Memory B cell (primary cell): Measurements from ENCODE around the gene SF3B2.
A peak's percentile ranks its signal among the peaks of the same experiment; 100 is the strongest.
"Not testable (repeated sequence)": the region's sequence is repeated elsewhere in the genome, so short reads cannot be mapped to it uniquely, and the experiment has no call there.

Experiments
- ATAC-seq: fragments of 150-1000 bp; cut with Tn5 transposase; 2 replicates; pipeline ENCODE4 v1.10.0; 2021; ENCODE audit warnings: low read depth, mild to moderate bottlenecking, moderate library complexity
- DNase-seq, 2 donors: peaks; one replicate each; pipeline ENCODE4 v3.0.0; 2022; ENCODE audit warnings: low spot score in 2 of 2
- H3K27ac Mint-ChIP-seq: one replicate; pipeline ENCODE4 v1.8.0; 2022; ENCODE audit warnings: mild to moderate bottlenecking, moderate library complexity, mixed read lengths
- H3K27me3 Mint-ChIP-seq: one replicate; pipeline ENCODE4 v1.8.0; 2022; ENCODE audit warnings: mixed read lengths
- H3K36me3 Mint-ChIP-seq: one replicate; pipeline ENCODE4 v1.8.0; 2022; ENCODE audit warnings: mild to moderate bottlenecking, mixed read lengths
- H3K4me1 Mint-ChIP-seq: one replicate; pipeline ENCODE4 v1.8.0; 2022; ENCODE audit warnings: mixed read lengths
- H3K4me3 Mint-ChIP-seq: one replicate; pipeline ENCODE4 v1.8.0; 2022; ENCODE audit warnings: mild to moderate bottlenecking, moderate library complexity, mixed read lengths
- H3K9me3 Mint-ChIP-seq: one replicate; pipeline ENCODE4 v1.8.0; 2022; ENCODE audit warnings: mixed read lengths

SF3B2 gene

DNA sequence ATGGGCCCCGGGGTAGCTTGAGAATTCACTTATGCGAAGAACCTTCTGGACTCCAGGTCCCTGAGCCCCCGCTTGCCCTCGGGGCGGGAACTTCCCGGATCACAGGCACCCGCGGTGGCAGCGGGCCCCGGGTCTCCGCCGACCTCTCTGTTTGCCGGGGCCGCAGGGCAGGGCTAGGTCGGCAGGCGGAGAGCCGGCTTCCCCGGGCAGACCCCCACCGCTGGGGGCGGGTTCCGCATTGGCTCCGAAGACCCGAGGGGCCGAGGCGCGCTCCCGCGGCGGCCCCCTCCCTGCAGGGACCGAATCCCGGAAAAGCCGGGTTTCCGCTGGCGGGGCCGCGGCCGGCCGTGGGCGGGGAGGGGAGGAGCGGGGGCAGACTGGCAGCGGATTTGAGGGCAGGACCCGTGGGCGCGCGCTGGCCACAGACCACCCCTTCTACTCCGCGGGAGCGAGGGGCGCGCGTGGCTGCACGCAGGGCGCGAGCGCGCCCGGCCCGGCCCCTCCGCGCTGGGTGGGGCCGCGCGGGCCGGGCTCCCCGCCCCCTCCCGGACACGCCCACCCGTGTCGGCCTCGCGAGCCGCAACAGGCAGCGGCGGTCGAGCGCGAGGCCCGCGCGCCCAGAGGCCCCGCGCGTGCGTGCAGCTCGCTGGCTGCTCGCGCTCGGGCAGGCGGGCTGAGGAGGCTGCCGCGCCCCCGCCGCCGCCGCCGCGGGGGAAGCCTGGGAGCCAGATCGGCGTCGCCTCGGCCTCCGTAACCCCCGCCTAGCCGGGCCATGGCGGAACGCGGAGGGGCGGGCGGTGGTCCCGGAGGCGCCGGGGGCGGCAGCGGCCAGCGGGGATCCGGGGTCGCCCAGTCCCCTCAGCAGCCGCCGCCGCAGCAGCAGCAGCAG lies 17.8 kb downstream of the SF3B2 start, which contains the start of gene PACS1:
PACS1 (plus strand) TSS at position 558 of the 889 bp plus-strand sequence; CDS start at position 773, 215 bp downstream.
- Mint-ChIP-seq H3K4me3 (peak within 1 kb of the TSS; percentile 96), H3K36me3 (peaks cover 33% of the 10 kb centered on the region), H3K9me3 (no peaks in the 10 kb centered on the region), H3K4me1 (peaks cover 50% of the 10 kb centered on the region), H3K27me3 (no peaks in the 10 kb centered on the region), H3K27ac (peak within 1 kb of the TSS; percentile 96)
- ATAC-seq: peak; percentile 76
- DNase-seq: peak; percentile 73 to 75

DNA sequence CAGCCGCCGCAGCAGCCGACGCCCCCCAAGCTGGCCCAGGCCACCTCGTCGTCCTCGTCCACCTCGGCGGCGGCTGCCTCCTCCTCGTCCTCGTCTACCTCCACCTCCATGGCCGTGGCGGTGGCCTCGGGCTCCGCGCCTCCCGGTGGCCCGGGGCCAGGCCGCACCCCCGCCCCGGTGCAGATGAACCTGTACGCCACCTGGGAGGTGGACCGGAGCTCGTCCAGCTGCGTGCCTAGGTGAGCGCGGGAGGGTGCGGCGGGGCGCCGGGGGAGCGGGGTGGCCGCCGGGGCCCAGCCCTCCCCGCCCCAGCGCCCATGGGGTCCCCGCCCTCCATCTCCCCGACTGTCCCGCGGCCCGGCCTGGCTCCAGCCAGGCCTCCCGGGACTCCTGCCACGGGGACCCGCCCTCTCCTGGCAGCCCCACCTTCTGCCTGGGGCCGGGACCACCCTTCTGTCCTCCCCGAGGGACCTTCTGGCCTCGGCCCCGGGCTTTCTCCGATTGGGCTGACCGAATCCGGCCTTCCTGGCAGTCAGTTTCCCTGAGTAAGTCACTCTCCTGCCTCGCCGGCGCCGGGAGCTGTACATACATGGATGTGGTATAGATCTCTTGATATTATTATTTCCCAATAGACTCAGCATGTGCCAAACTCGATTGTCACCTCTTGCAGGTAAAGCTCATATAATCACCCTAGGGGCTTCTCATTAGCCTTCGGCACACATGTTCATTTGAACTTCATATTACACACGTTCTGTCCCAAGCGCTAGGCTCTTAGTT lies 18.6 kb downstream of the SF3B2 start:
- Mint-ChIP-seq H3K9me3 (no peaks in the 10 kb centered on the region), H3K36me3 (peaks cover 29% of the 10 kb centered on the region), H3K4me1 (peaks cover 50% of the 10 kb centered on the region), H3K27ac (peak overlapping the region; percentile 96), H3K4me3 (peak overlapping the region; percentile 96), H3K27me3 (no peaks in the 10 kb centered on the region)
- DNase-seq (no peak), ATAC-seq (no peak)

- H3K4me3 Mint-ChIP-seq: peak overlapping the region; percentile 96
- peaks cover 28% of the 10 kb centered on the region for H3K36me3 Mint-ChIP-seq
- no peak for DNase-seq
- peak overlapping the region; percentile 96 for H3K27ac Mint-ChIP-seq
- no peak for ATAC-seq
- H3K4me1 Mint-ChIP-seq: peaks cover 50% of the 10 kb centered on the region
- H3K9me3 Mint-ChIP-seq: no peaks in the 10 kb centered on the region
- no peaks in the 10 kb centered on the region for H3K27me3 Mint-ChIP-seq
These were observed 19.2 kb downstream of the SF3B2 start for GRCh38 chr11:66071381-66071801.

DNA sequence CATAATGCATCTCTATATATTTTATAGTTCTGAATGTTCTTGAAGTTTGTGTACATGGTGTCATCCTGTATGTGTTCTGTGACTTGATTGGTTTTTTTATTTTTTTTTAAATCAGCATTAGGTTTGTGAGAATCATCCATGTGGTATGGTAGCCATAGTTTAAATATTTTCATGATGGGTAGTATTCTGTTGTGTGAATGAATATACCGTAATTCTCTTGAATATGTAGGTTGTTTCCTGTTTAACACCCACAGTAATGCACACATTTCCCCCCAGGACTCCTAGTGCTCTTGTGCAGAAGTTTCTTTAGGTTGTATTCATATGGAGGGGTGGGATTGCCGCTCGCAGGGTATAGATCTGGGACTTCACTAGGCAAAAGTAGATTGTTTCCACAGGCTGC lies 19.9 kb downstream of the SF3B2 start:
- DNase-seq: no peak
- H3K4me1 Mint-ChIP-seq: peaks cover 48% of the 10 kb centered on the region
- H3K36me3 Mint-ChIP-seq: peaks cover 24% of the 10 kb centered on the region

DNA sequence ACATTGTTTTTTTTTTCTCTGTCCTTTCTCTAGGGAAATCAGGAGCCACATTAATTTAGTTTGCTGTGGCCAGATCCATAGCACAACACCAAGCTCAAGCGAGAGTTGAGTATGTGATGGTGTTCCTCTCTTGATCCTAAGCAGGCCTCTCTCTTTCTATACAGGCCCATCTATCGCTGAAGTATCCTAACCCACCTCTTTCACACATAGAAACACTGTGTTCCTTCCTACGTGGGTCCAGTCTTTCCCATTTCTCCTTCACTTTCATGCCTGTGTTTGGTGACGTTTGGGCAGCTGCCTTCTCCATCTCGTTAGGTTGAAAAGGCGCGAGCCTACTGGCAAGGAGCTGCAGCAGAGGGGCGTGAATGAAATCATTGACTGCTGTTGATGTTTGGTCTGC lies 20.4 kb downstream of the SF3B2 start:
- H3K27ac Mint-ChIP-seq: peak overlapping the region; percentile 22
- DNase-seq: no peak
- peak overlapping the region; percentile 96 for H3K4me3 Mint-ChIP-seq
- no peak for ATAC-seq
- peaks cover 21% of the 10 kb centered on the region for H3K36me3 Mint-ChIP-seq
- peaks cover 46% of the 10 kb centered on the region for H3K4me1 Mint-ChIP-seq
- no peaks in the 10 kb centered on the region for H3K27me3 Mint-ChIP-seq
- H3K9me3 Mint-ChIP-seq: no peaks in the 10 kb centered on the region

More for the DNA sequence above, 19.9 kb downstream of the SF3B2 start:
- no peak for ATAC-seq
- H3K27me3 Mint-ChIP-seq: no peaks in the 10 kb centered on the region
- H3K4me3 Mint-ChIP-seq: peak overlapping the region; percentile 96
- H3K9me3 Mint-ChIP-seq: no peaks in the 10 kb centered on the region
- H3K27ac Mint-ChIP-seq: peak overlapping the region; percentile 22

DNA sequence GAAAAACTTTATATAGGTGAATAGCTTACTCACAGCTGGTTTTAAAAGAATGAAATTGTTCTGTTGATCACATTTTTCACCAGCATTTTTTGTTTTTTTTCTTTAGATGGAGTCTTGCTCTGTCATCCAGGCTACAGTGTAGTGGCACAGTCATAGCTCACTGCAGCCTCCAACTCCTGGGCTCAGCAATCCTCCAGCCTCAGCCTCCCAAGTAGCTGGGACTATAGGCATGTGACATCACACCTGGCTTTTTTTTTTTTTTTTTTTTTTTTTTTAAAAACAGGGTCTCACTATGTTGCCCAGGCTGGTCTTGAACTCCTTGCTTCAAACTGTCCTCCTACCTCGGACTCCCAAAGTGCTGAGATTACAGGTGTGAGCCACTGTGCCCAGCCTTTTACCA lies 21.5 kb downstream of the SF3B2 start:
- H3K36me3 Mint-ChIP-seq: peaks cover 21% of the 10 kb centered on the region
- peaks cover 47% of the 10 kb centered on the region for H3K4me1 Mint-ChIP-seq
- DNase-seq (no peak), ATAC-seq (no peak)
- no peaks in the 10 kb centered on the region for H3K27me3 Mint-ChIP-seq
- H3K9me3 Mint-ChIP-seq: no peaks in the 10 kb centered on the region
- H3K27ac Mint-ChIP-seq: peak overlapping the region; percentile 41
- H3K4me3 Mint-ChIP-seq: no peak overlapping the region

GRCh38 chr11:66075273-66075672 lies 23.1 kb downstream of the SF3B2 start:
- DNase-seq (no peak), ATAC-seq (no peak)
- Mint-ChIP-seq H3K4me3 (no peak overlapping the region), H3K27me3 (no peaks in the 10 kb centered on the region), H3K27ac (no peak overlapping the region), H3K9me3 (no peaks in the 10 kb centered on the region), H3K4me1 (peaks cover 51% of the 10 kb centered on the region), H3K36me3 (peaks cover 25% of the 10 kb centered on the region)

GRCh38 chr11:66076561-66076960 lies 24.4 kb downstream of the SF3B2 start:
- Mint-ChIP-seq H3K4me3 (no peak overlapping the region), H3K9me3 (no peaks in the 10 kb centered on the region), H3K4me1 (peaks cover 53% of the 10 kb centered on the region), H3K27ac (peak overlapping the region; percentile 35), H3K27me3 (no peaks in the 10 kb centered on the region), H3K36me3 (peaks cover 23% of the 10 kb centered on the region)
- DNase-seq (no peak), ATAC-seq (no peak)

GRCh38 chr11:66077927-66078326 lies 25.8 kb downstream of the SF3B2 start:
- H3K9me3 Mint-ChIP-seq: no peaks in the 10 kb centered on the region
- peak overlapping the region; percentile 76 for H3K27ac Mint-ChIP-seq
- peak overlapping the region; percentile 55 for H3K4me3 Mint-ChIP-seq
- no peaks in the 10 kb centered on the region for H3K27me3 Mint-ChIP-seq
- peaks cover 44% of the 10 kb centered on the region for H3K4me1 Mint-ChIP-seq
- ATAC-seq (peak; percentile 20), DNase-seq (no peak)
- H3K36me3 Mint-ChIP-seq: peaks cover 18% of the 10 kb centered on the region

GRCh38 chr11:66078949-66079348 lies 26.8 kb downstream of the SF3B2 start:
- peaks cover 17% of the 10 kb centered on the region for H3K36me3 Mint-ChIP-seq
- not testable (repeated sequence) for H3K9me3 Mint-ChIP-seq, H3K27me3 Mint-ChIP-seq

DNA sequence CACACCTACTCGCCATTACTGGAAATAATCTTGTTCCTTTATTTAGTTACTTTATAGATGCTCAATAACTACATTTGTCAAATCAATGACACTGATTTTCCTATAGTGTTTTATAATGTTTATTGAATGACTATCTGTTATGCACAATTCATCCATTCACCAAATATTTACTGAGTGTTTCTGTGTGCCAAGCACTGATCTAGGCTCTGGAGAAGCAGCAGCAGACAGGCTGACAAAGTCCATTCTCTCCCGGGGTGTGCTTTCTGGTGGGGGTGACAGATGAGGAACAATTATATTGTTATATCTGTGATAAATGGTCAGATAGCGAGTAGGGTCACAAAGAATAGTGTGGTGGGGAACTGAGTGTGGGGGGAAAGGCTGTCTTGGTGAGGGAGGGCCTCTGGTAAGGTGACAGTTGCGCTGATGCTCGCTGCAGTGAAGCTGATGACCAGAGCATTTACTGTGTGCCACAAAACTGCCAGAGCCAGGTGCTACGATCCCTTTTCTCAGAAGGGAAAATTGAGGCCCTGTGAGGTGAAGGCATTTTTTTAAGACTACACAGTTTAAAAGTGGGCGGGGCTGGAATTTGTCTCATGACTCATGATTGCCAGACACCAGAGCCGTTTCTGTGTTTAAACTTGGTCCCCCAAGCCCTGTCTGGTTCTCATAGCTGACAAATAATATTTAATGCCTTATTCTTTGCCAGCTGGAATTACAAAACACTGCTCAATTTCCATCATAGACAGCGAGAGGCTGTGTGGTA lies 28.1 kb downstream of the SF3B2 start:
- peak overlapping the region; percentile 73 for H3K4me3 Mint-ChIP-seq
- no peaks in the 10 kb centered on the region for H3K9me3 Mint-ChIP-seq
- peaks cover 17% of the 10 kb centered on the region for H3K36me3 Mint-ChIP-seq
- H3K4me1 Mint-ChIP-seq: peaks cover 52% of the 10 kb centered on the region
- H3K27ac Mint-ChIP-seq: peak overlapping the region; percentile 92
- ATAC-seq (no peak), DNase-seq (no peak)
- no peaks in the 10 kb centered on the region for H3K27me3 Mint-ChIP-seq

More at GRCh38 chr11:66078949-66079348, 26.8 kb downstream of the SF3B2 start:
- DNase-seq, H3K4me3 Mint-ChIP-seq, ATAC-seq: not testable (repeated sequence)
- Mint-ChIP-seq H3K4me1 (peaks cover 44% of the 10 kb centered on the region), H3K27ac (peak overlapping the region; percentile 76)

DNA sequence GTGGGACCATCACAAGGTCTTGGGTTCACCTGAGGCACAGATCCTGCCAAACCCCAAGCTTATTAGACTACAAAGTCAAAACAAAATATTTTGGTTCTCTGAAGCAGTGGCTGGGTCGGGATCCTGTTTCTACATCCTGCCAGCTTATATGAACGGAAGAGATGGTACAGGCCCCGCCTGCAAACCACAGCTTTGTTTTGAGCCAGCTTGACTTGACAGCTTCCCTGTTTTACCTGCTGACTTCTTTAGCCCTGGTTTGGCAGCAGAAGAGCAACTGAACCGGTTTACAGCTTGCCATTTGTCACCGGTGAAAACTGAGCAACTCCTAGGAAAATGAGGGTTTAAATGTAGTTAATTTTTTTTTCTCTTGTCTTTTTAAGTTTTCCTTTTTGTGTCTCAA lies 29.3 kb downstream of the SF3B2 start:
- Mint-ChIP-seq H3K9me3 (no peaks in the 10 kb centered on the region), H3K27me3 (no peaks in the 10 kb centered on the region), H3K4me1 (peaks cover 52% of the 10 kb centered on the region), H3K27ac (peak overlapping the region; percentile 92), H3K4me3 (peak overlapping the region; percentile 73), H3K36me3 (peaks cover 13% of the 10 kb centered on the region)
- DNase-seq (peak; percentile 46 to 73), ATAC-seq (peak; percentile 98)

- DNase-seq: no peak
- Mint-ChIP-seq H3K36me3 (peaks cover 12% of the 10 kb centered on the region), H3K27ac (peak overlapping the region; percentile 77), H3K4me3 (peak overlapping the region; percentile 22), H3K4me1 (peaks cover 55% of the 10 kb centered on the region), H3K9me3 (no peaks in the 10 kb centered on the region), H3K27me3 (no peaks in the 10 kb centered on the region)
- no peak for ATAC-seq
These were observed 31.0 kb downstream of the SF3B2 start for GRCh38 chr11:66082946-66083698.
